Ascending aorta (tissue), 2 donors: ENCODE results near the gene HIPK3. TPM values are rescaled to one million over a fixed set of nuclear protein-coding genes. Genes with fewer than 3 reads are reported as not detected.

Experiments
- DNase-seq, 2 donors: peaks; one replicate each; pipeline ENCODE4 v3.0.0-alpha.2; 2019; ENCODE audit warnings: low spot score in 2 of 2
- H3K27ac ChIP-seq, 2 donors: fragments of 200-600 bp; sonication (generic); one replicate each; pipeline ENCODE4 v1.5.1; 2016 to 2017; ENCODE audit warnings: mild to moderate bottlenecking in 1 of 2
- H3K27me3 ChIP-seq: fragments of 200-600 bp; sonication (generic); one replicate; pipeline ENCODE4 v1.5.1; 2017
- H3K36me3 ChIP-seq, 2 donors: fragments of 200-600 bp; sonication (generic); one replicate each; pipeline ENCODE4 v1.5.1; 2016
- H3K4me1 ChIP-seq, 2 donors: fragments of 200-600 bp; sonication (generic); one replicate each; pipeline ENCODE4 v1.5.1; 2016 to 2017; ENCODE audit warnings: mild to moderate bottlenecking in 1 of 2
- H3K4me3 ChIP-seq, 2 donors: fragments of 200-600 bp; sonication (generic); one replicate each; pipeline ENCODE4 v1.5.1; 2016 to 2017; ENCODE audit warnings: mild to moderate bottlenecking in 1 of 2
- H3K9me3 ChIP-seq, 2 donors: fragments of 200-600 bp; sonication (generic); one replicate each; pipeline ENCODE4 v1.5.1; 2016
- intact Hi-C: fragments of 100-400 bp; cut with DNase I; formaldehyde crosslinking; loops from one replicate; pipeline ENCODE4 v1.15.1; 2023
- total RNA-seq: library from RNA; depleted of rRNA; stranded (reverse); fragments of >200 nt; gene quantifications from one replicate; pipeline ENCODE4 v1.1.0, GENCODE V29; 2016
- TF ChIP-seq, protein P1 (sequence below), 3 experiments: fragments of 200-600 bp in 2 of 3; fragments of 450-650 bp in 1 of 3; sonication (generic) in 2 of 3; IDR thresholded peaks; one replicate each; pipeline ENCODE4 v1.5.1; 2016 to 2019; ENCODE audit warnings: antibody characterized with exemption in 3 of 3, mild to moderate bottlenecking in 1 of 3, moderate library complexity in 1 of 3

The HIPK3 gene
- total RNA-seq, 1 donor from 2014 or later: 302 TPM

DNA sequence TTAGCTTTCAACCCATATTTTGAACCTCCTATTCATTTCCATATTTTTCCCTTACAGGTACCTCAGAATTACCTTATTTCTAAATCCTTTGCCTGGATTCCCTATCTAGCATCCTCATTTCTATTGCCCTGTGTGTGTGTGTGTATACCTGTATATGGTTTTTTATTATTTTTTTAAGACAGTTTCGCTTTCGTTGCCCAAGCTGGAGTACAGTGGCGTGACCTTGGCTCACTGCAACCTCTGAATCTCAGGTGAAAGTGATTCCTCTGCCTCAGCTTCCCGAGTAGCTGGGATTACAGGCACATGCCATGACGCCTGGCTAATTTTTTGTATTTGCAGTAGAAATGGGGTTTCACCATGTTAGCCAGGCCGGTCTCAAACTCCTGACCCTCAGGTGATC is 12.6 kb downstream of the HIPK3 start:
- H3K4me3 ChIP-seq: no peak overlapping the region
- H3K9me3 ChIP-seq: no peaks in the 10 kb centered on the region
- TF ChIP-seq, protein P1, sequence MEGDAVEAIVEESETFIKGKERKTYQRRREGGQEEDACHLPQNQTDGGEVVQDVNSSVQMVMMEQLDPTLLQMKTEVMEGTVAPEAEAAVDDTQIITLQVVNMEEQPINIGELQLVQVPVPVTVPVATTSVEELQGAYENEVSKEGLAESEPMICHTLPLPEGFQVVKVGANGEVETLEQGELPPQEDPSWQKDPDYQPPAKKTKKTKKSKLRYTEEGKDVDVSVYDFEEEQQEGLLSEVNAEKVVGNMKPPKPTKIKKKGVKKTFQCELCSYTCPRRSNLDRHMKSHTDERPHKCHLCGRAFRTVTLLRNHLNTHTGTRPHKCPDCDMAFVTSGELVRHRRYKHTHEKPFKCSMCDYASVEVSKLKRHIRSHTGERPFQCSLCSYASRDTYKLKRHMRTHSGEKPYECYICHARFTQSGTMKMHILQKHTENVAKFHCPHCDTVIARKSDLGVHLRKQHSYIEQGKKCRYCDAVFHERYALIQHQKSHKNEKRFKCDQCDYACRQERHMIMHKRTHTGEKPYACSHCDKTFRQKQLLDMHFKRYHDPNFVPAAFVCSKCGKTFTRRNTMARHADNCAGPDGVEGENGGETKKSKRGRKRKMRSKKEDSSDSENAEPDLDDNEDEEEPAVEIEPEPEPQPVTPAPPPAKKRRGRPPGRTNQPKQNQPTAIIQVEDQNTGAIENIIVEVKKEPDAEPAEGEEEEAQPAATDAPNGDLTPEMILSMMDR (IDR thresholded peaks at IDR 0.05): no peak
- H3K36me3 ChIP-seq: no peaks in the 10 kb centered on the region
- H3K27me3 ChIP-seq: no peaks in the 10 kb centered on the region
- DNase-seq: no peak
- H3K4me1 ChIP-seq: peaks cover 4 to 53% of the 10 kb centered on the region in 2 donors
- H3K27ac ChIP-seq: no peak overlapping the region
- intact Hi-C loops: no loop called here

DNA sequence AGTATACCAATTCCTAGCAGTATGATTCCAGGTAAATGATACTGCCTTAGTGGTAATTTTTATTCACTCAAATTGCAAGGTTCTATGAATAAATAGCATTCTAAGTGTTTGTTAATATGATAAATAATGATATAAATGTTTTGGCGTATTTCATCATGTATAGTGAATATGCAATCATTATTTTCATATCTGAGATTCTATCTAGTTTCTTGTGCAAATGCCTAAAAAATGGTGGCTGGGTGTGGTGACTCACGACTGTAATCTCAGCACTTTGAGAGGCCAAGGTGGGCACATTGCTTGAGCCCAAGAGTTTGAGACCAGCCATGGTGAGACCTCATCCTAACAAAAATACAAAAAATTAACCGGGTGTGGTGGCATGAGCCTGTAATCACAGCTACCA is 13.9 kb downstream of the HIPK3 start:
- no peak overlapping the region for H3K27ac ChIP-seq
- intact Hi-C loops: no loop called here
- no peak overlapping the region for H3K4me3 ChIP-seq
- peaks cover 4 to 50% of the 10 kb centered on the region in 2 donors for H3K4me1 ChIP-seq
- H3K9me3 ChIP-seq: no peaks in the 10 kb centered on the region
- H3K27me3 ChIP-seq: no peaks in the 10 kb centered on the region
- H3K36me3 ChIP-seq: no peaks in the 10 kb centered on the region
- TF ChIP-seq, protein P1 (IDR thresholded peaks at IDR 0.05): no peak
- DNase-seq: no peak

DNA sequence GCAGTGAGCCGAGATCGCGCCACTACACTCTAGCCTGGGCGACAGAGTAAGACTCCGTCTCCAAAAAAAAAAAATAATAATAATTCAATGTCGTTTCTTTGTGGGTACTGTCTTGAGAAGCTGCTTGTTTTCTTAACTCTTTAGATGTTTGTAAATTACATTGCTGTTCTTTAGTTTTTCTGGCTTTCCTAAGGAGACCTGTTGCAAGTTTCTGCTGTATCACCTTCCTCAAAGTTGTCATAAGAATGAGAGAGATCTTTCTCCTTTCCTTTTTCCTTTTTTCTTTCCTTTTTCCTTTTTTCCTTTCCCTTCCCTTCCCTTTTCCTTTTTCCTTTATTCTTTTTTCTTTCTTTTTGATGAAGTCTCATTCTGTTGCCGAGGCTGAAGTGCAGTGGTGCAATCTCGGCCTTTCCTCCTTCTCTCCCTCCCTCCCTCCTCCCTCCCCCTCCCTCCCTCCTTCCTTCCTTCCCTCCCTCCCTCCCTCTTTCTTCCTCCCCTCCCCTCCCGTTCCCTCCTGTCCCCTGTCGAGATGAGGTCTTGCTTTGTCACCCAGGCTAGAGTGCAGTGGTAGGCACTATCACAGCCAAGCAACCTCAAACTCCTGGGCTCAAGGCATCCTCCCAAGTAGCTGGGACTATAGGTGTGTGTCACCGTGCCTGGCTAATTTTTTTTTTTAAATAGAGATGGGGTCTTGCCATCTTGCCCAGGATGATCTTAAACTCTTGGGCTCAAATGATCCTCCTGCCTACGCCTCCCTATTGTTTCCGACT is 15.3 kb downstream of the HIPK3 start:
- no peaks in the 10 kb centered on the region for H3K9me3 ChIP-seq
- H3K4me3 ChIP-seq: no peak overlapping the region
- no peak for DNase-seq
- TF ChIP-seq, protein P1 (IDR thresholded peaks at IDR 0.05): no peak
- intact Hi-C loops: no loop called here
- no peak overlapping the region for H3K27ac ChIP-seq
- no peaks in the 10 kb centered on the region for H3K36me3 ChIP-seq
- H3K4me1 ChIP-seq: peaks cover 4 to 39% of the 10 kb centered on the region in 2 donors
- no peaks in the 10 kb centered on the region for H3K27me3 ChIP-seq

DNA sequence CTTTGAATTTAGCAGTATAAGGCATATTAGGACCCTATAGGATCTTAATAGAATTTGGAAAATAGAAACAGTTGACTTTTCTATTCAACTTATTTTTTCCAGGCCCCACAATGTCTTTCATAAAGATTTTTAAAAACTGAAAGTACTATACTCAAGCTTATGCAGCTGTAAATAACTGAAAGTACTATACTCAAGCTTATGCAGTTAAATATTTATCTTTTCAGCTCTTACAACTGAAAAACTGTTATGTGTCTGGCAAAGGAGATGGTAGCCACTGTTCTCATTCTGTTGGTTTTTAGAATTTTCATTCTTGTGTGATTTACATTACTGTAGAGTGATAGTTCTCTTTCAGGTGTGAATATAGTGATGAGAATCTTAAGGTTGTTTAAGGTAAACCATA is 16.5 kb downstream of the HIPK3 start:
- peaks cover 4 to 32% of the 10 kb centered on the region in 2 donors for H3K4me1 ChIP-seq
- H3K27ac ChIP-seq: no peak overlapping the region

DNA sequence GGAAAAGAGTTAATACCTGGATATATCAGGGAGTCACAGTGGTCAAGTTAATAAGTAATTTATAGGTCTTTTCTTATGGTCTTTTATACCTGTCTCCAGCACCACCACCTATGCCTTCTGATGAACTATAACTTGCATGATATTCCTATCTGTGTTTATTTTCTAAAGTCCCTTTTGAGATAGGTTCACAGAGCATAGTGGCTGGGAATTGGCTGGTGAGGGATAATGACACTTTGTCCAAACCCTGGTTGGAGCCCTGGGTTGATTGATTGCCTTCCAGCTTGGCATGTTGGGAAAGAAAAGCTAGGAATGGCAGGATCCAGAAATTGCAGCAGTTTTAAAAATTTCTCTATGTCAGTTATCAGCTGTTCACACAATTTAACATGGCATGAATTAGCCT is 23.2 kb downstream of the HIPK3 start:
- Histone ChIP-seq H3K4me3 (no peak overlapping the region), H3K27me3 (no peaks in the 10 kb centered on the region), H3K4me1 (peaks cover 0 to 10% of the 10 kb centered on the region in 2 donors), H3K9me3 (no peaks in the 10 kb centered on the region), H3K27ac (no peak overlapping the region), H3K36me3 (no peaks in the 10 kb centered on the region)
- DNase-seq: no peak
- intact Hi-C loops: no loop called here
- TF ChIP-seq, protein P1 (IDR thresholded peaks at IDR 0.05): no peak

More for the DNA sequence above, 16.5 kb downstream of the HIPK3 start:
- no peaks in the 10 kb centered on the region for H3K27me3 ChIP-seq
- intact Hi-C loops: no loop called here
- H3K36me3 ChIP-seq: no peaks in the 10 kb centered on the region
- no peak for DNase-seq
- H3K9me3 ChIP-seq: no peaks in the 10 kb centered on the region
- H3K4me3 ChIP-seq: no peak overlapping the region
- TF ChIP-seq, protein P1 (IDR thresholded peaks at IDR 0.05): no peak
